SJCRH30 (cell line): ENCODE data around the gene HOXC11. TPM values are rescaled to one million over a fixed set of nuclear protein-coding genes. Genes with fewer than 3 reads are reported as not detected.

Experiments
- DNase-seq, 2 experiments: peaks; one replicate each; pipeline ENCODE4 v3.0.0-alpha.2; 2015 to 2020
- H3K27ac ChIP-seq: fragments of 250-450 bp; sonication (Bioruptor Pico); 2 replicates; pipeline ENCODE4 v1.5.1; 2020; ENCODE audit warnings: mild to moderate bottlenecking, moderate library complexity
- H3K27me3 ChIP-seq: fragments of 250-450 bp; sonication (Bioruptor Pico); 2 replicates; pipeline ENCODE4 v1.5.1; 2020; ENCODE audit warnings: mild to moderate bottlenecking, moderate library complexity
- H3K36me3 ChIP-seq: fragments of 250-450 bp; sonication (Bioruptor Pico); 2 replicates; pipeline ENCODE4 v1.5.1; 2020; ENCODE audit warnings: mild to moderate bottlenecking, moderate library complexity
- H3K4me1 ChIP-seq: fragments of 250-450 bp; sonication (Bioruptor Pico); 2 replicates; pipeline ENCODE4 v1.5.1; 2020; ENCODE audit warnings: mild to moderate bottlenecking, moderate library complexity
- H3K4me3 ChIP-seq: fragments of 250-450 bp; sonication (Bioruptor Pico); 2 replicates; pipeline ENCODE4 v1.5.1; 2020; ENCODE audit warnings: mild to moderate bottlenecking, moderate library complexity
- H3K9me3 ChIP-seq: fragments of 250-450 bp; sonication (Bioruptor Pico); replicated peaks from 2 replicates; pipeline ENCODE4 v1.5.1; 2020; ENCODE audit warnings: mild to moderate bottlenecking, moderate library complexity
- total RNA-seq: library from RNA; depleted of rRNA; stranded (reverse); fragments of >200 nt; shearing (Covaris generic); gene quantifications from 2 replicates; pipeline ENCODE4 v1.2.3, GENCODE V29; 2014

HOXC11 gene
- total RNA-seq, 1 experiment from 2014 or later, result 1.1 TPM

DNA sequence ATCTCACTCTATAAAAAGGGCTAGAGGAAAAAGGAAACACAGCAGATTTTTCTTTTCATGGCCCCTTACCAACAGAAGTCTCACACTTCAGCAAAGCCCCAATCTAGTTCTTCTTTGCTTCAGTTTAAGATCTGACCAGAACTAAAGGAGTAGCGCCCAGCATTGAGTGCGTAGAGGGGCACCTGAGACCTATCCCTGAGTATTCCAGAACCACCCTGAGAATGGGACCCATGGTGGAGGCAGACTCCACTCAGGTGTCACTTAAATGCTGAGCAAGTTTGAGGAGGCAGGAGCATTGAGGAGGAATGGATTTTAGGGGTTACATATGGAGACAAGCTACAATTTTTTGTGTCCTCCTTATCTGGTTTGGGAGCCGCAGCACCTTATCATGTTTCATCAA, 1.8 kb upstream of the HOXC11 start:
- no peaks in the 10 kb centered on the region for H3K4me1 ChIP-seq
- H3K9me3 ChIP-seq, result no peaks in the 10 kb centered on the region
- no peak overlapping the region for H3K4me3 ChIP-seq
- H3K36me3 ChIP-seq, result no peaks in the 10 kb centered on the region
- no peak for DNase-seq
- H3K27me3 ChIP-seq, result peaks cover 3% of the 10 kb centered on the region; the same call in 1 of the 2 replicates
- no peak overlapping the region for H3K27ac ChIP-seq

DNA sequence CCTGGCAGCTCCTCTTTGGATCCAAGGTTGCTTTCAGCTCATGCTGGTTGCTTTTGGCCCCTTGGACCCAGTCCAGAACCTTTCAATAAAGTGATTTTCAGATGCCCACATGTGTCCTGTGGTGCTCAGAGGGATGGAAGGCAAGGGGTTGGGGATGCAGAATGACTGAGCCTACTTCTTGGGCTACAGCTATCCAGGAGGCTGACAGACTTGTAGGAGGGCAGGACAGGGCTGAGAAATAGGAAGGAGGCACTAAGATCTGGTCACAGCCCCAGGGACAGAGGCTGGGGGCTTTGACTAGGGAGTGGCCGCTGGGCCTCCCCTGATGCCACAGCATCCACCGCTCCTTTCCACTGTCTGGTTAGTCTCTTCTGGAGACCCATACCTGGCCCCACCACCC, 1.2 kb upstream of the HOXC11 start:
- no peak overlapping the region for H3K27ac ChIP-seq
- H3K4me3 ChIP-seq, result no peak overlapping the region
- no peak for DNase-seq
- no peaks in the 10 kb centered on the region for H3K9me3 ChIP-seq
- H3K4me1 ChIP-seq, result no peaks in the 10 kb centered on the region
- H3K27me3 ChIP-seq, result peaks cover 3% of the 10 kb centered on the region; the same call in 1 of the 2 replicates
- no peaks in the 10 kb centered on the region for H3K36me3 ChIP-seq

DNA sequence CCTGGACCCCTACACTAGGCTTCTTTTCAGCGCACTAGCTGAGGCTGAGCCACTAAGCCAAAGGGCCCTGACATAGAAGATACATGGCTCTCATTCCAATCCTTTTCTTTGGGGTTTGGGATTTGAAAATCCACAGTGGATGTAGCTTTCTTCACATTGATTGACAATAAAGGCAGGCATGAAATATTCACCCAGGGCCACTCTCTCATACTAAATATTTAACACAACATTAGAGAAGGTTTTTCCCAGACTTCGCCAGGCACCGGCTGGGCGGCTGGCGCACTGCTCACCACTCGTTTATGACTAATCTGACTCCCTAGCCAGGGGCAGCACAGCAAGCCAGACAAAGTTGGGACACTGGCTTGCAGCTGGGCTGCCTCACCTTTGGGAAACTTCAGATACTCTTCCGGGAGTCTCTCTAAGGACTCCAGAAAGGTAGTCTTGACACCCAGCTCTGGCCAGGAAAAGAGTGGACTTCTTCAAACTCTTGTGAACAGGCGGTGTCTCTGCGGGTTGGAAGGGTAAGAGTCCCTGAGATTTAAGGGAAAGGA, 699 bp upstream of the HOXC11 start:
- Histone ChIP-seq H3K4me3 (no peak overlapping the region), H3K27ac (no peak overlapping the region), H3K4me1 (peaks cover under 1% of the 10 kb centered on the region; the same call in 1 of the 2 replicates), H3K9me3 (no peaks in the 10 kb centered on the region), H3K27me3 (peaks cover 3% of the 10 kb centered on the region; the same call in 1 of the 2 replicates), H3K36me3 (no peaks in the 10 kb centered on the region)
- DNase-seq, result no peak

DNA sequence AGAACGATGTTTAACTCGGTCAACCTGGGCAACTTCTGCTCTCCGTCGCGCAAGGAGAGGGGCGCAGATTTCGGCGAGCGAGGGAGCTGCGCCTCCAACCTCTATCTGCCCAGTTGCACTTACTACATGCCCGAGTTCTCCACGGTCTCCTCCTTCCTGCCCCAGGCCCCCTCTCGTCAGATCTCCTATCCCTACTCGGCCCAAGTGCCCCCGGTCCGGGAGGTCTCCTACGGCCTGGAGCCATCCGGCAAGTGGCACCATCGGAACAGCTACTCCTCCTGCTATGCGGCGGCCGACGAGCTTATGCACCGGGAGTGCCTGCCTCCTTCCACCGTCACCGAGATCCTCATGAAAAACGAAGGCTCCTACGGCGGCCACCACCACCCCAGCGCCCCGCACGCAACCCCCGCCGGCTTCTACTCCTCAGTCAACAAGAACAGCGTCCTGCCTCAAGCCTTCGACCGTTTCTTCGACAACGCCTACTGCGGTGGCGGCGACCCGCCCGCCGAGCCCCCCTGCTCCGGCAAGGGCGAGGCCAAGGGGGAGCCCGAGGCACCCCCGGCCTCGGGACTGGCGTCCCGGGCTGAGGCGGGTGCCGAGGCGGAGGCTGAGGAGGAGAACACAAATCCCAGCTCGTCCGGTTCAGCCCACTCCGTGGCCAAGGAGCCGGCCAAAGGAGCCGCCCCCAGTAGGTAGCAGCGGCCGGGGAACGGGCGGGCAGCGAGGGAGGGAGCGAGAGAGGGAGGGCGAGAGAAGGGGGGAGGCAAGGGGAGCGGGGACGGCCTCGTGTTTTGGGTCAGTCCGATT, 513 bp downstream of the HOXC11 start:
- Histone ChIP-seq H3K4me1 (peaks cover 3% of the 10 kb centered on the region; the same call in 1 of the 2 replicates), H3K27me3 (peaks cover under 1% of the 10 kb centered on the region; the same call in 1 of the 2 replicates), H3K27ac (no peak overlapping the region; the same call in 1 of the 2 replicates), H3K4me3 (peak overlapping the region; percentile 80), H3K36me3 (no peaks in the 10 kb centered on the region), H3K9me3 (no peaks in the 10 kb centered on the region)
- DNase-seq, result peak; percentile 30 to 37

DNA sequence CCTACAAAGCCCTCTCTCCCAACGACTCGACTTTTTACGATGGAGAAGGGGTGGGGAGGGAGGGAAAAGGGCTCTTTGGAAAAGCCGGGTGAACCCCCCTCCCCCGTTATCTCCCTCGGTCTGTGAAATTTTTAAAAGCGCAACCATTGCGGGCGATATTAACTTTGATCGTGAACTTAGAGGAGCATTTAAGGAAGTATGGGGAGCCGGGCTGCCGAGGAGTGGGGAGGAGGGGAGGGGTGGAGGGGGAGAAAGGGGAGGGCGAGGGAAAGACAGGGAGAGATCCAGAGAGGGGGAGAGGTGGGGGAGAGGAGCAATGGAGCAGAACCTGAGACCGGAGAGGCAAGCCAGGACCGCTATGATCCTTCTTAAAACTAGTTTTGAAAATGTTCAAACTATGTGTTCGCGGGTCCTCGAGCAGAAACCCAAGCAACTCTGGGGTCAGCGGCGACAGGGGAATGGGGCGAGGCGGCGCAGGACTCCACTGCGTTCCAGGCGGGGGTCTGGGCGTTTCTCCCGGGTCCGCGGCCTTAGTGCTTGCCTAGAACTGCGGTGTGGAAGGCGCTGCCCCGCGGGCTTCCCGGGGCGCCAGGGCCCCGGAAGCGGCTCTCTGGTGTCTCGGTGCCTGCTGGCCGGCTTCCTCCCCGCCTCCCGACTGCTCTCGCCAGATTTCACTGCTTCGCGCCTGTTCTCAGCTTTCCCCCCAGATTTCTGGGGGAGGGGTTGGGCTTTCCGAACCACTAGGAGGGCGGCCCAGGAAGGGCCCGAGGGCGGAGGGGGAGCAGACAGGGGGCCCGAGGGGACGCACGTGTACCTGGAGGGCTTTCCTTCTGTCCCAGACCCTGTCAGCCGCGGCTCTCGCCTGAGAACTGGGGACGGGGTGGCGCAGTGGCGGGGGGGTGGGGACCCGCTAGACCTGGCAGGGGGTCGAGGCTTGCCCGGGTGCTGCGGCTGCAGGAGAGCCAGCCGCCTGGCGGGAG, 1.4 kb downstream of the HOXC11 start, which contains the start of gene HOTAIR:
TSS of gene HOTAIR (minus strand) at position 871 of the 980 bp plus-strand sequence.
- H3K9me3 ChIP-seq, result no peaks in the 10 kb centered on the region
- H3K27me3 ChIP-seq, result no peaks in the 10 kb centered on the region; the same call in 1 of the 2 replicates
- no peaks in the 10 kb centered on the region for H3K36me3 ChIP-seq
- DNase-seq, result peak; percentile 76 to 78
- H3K27ac ChIP-seq, result peak within 1 kb of the TSS; percentile 78
- H3K4me3 ChIP-seq, result peak within 1 kb of the TSS; percentile 80
- peaks cover 3% of the 10 kb centered on the region; the same call in 1 of the 2 replicates for H3K4me1 ChIP-seq

DNA sequence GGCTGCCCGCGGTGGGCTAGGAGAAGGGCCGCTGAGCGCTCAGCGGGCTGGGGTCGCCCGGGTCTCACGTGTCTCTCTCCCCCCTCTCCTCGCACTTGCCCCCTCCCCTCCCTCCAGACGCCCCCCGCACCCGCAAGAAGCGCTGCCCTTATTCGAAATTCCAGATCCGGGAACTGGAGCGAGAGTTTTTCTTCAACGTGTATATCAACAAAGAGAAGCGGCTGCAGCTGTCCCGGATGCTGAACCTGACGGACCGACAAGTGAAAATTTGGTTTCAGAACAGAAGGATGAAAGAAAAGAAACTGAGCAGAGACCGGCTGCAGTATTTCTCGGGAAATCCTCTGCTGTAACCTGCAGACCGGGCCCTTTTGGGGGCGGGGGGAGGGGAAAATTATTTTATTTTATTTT, 2.1 kb downstream of the HOXC11 start:
- peak; percentile 36 to 48 for DNase-seq
- Histone ChIP-seq H3K27me3 (peaks cover 5% of the 10 kb centered on the region), H3K4me3 (peak overlapping the region; percentile 80), H3K9me3 (no peaks in the 10 kb centered on the region), H3K27ac (peak overlapping the region; percentile 78), H3K36me3 (no peaks in the 10 kb centered on the region), H3K4me1 (peaks cover 3% of the 10 kb centered on the region; the same call in 1 of the 2 replicates)

DNA sequence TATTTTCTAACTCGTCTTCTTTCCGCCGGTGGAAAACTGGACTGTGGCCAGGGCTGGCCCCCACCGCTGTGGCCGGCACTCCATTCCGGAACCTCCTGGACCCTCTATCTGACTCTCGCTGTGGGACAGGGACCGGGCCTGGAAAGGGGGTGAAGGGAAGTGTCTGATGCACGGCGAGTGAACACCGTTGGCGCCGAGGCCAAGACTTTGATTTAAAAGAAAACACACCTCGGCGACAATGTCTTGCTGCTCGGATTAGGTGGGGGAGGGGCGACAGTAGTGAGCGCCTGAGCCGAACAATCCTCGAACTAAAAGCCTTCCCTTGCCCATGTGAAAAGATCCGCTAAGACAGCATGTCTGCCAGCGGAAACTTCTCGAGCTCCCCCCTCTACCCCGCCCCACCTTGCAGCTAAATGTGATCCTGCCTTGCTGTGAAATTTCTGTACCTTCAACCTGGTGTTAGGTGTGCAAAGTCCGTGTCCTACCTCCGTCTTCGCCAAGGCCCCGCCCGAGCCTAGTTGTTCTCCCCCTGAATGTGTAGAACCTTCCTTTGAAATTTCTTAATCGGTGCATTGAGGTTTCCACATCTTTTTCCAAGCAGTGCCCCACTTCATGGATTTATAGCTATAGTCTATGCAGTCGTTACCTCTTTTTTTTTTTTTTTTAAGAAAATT, 2.7 kb downstream of the HOXC11 start:
- Histone ChIP-seq H3K36me3 (no peaks in the 10 kb centered on the region), H3K27ac (peak overlapping the region; percentile 78), H3K4me3 (peak overlapping the region; percentile 80), H3K9me3 (no peaks in the 10 kb centered on the region), H3K27me3 (peaks cover 11% of the 10 kb centered on the region), H3K4me1 (peaks cover 3% of the 10 kb centered on the region; the same call in 1 of the 2 replicates)
- DNase-seq, result no peak

DNA sequence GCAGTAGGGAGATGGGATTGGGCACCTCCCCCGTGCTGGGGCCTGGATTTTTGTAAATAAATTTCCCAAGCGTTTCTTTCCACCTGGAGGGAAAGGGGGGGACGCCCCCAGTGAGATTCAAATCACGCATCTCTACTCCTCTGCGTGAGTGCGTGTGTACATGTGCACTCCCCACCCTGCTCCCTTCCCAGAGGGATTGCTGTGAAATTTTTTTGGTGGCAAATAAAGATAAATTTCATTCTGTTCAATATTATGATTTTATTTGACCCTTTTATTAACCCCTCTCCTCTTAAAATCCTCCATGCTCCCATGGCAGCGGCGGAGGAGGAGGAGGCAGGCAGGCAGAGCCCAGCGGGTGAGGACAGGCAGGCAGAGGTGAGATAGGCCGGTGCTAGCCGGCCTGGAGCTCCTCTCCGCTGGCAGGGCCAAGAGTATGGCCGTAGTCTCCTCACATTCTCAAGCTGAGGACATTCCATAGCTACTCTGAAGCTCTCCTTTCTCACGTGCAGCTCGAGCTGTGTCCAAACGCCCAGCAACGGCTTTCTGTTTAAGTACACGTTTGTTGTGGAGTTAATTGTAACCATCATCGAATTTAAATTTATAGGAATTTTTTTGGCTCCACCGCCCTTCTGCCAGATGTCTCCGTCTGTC, 3.4 kb downstream of the HOXC11 start:
- DNase-seq, result no peak
- Histone ChIP-seq H3K4me1 (peaks cover 3% of the 10 kb centered on the region; the same call in 1 of the 2 replicates), H3K4me3 (no peak overlapping the region), H3K9me3 (no peaks in the 10 kb centered on the region), H3K27me3 (peaks cover 13% of the 10 kb centered on the region), H3K36me3 (no peaks in the 10 kb centered on the region), H3K27ac (no peak overlapping the region)

DNA sequence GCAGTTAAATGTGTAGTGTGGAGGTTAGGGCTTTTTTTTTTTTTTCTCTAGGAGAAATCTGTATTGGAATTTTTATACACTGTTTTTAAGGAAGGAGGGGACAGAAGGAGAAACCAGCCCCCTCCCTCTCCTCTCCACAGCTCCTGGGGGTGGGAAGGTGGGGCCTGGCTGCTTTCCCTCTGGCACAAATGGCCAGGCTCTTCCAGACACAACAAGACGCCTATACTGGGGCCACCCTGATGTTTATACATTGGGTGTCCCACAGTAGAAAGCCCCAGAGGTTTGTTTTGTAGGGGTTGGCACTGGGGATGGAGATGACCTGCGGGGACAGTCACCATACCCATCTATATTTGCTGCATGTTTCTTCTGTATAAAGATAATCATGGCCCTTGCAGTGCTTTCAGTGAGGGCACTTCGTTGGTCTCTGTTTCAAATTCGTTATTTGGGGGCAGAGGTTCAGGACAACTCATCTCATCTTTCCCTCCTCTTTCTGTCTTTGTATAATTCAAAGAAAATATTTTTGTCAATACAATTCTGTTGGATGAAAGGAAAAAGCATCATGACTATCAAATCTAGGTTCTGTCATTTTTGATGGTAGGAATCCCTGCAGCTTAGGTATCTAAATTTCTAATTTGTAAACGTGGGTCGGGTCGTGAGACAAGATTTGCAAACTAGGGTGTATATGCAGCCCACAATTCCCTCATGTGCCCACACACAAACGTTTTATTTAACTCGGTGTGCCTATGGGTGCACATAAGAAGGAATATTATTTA, 4.1 kb downstream of the HOXC11 start:
- peaks cover 13% of the 10 kb centered on the region for H3K27me3 ChIP-seq

DNA sequence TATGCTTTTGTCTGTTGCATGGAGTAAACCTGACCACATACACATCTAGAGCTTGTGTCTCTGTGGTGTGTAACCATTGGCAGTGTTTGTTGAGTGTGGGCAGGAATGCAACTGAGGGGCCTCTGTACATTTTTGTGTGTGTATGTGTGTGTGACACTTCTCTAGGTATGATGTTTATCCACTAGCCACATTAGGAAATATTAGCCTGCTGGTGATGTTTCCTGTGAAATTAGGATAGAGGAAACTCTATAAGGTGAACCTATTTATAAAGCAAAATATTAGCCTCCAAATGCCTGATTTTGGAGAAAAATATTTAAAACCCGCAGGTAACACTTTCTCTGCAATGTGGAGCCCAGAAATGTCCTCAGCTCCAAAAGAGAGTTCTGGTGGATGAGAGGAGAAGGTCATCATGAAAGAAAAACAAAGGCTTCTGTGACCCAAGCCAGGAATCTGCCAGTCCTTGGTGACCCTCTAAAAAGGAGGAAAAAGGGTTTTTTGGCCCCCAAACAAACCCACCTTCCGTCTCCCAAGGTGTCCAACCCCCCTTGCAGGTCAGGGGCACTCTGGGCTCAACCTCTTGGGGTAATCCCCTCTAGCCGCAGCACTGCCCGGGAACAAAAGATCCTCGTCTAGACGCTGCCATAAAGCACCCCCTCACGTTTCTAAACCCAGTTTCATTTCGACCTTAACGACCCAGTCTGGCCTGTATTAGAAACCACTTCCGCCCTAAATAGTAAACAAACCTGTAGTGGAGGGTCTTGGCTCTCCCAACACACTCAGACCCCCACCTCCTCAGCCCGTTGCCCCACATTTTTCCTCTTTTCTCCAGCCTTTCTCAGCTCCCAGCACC, 4.9 kb downstream of the HOXC11 start:
- no peak overlapping the region for H3K27ac ChIP-seq
- DNase-seq, result peak in 1 of 2 experiments; percentile 28
- no peaks in the 10 kb centered on the region for H3K36me3 ChIP-seq
- H3K4me1 ChIP-seq, result peaks cover 3% of the 10 kb centered on the region; the same call in 1 of the 2 replicates
- H3K9me3 ChIP-seq, result no peaks in the 10 kb centered on the region
- peaks cover 13% of the 10 kb centered on the region for H3K27me3 ChIP-seq
- peak overlapping the region; percentile 41 for H3K4me3 ChIP-seq

More for the DNA sequence above, 4.1 kb downstream of the HOXC11 start:
- no peak overlapping the region for H3K4me3 ChIP-seq
- no peak for DNase-seq
- peaks cover 3% of the 10 kb centered on the region; the same call in 1 of the 2 replicates for H3K4me1 ChIP-seq
- no peaks in the 10 kb centered on the region for H3K9me3 ChIP-seq
- H3K36me3 ChIP-seq, result no peaks in the 10 kb centered on the region
- H3K27ac ChIP-seq, result no peak overlapping the region

DNA sequence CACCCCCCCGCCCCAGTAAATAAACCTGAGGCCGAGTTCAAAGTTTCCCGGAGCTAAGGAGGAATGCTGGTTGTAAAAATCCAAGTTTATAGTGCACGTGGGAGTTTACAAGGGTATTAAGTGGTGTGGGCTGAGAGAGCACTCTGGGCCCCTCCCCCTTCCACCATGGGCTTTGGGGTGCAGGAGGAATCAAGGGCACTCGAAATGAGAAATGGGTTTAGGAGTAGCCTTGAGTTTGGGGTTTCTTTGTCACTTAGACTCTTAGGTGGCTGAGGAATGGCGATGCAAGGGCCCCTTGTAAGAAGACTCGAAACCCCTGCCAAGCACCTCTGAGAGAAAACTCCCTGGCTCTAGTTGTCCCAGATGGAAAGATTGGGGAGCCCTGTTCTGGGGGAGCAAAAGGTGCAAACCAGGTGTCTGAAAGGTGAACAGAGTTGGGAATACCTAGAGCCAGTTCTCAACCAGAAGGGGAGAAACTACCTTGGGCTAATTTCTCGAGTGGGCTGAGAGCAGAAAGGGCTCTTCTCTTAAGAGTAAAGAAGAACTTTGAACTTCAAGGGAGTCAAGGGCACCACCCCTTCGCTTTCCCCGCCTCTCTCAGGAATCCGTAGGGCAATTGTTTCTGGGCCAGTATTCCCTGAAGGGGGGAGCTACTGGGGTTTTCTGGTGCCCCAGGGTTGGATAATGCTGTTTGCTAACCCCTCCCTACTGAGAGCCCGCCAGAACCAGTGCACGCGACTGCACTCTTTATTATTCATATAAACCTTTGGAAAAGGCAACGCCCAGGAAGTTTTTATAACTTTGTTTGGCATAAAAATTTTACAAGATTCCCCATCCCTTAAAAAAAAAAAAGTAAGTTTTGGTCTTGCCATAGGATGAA, 5.8 kb downstream of the HOXC11 start:
- Histone ChIP-seq H3K4me3 (no peak overlapping the region), H3K27ac (no peak overlapping the region), H3K4me1 (peaks cover 3% of the 10 kb centered on the region; the same call in 1 of the 2 replicates), H3K9me3 (no peaks in the 10 kb centered on the region), H3K36me3 (no peaks in the 10 kb centered on the region), H3K27me3 (peaks cover 13% of the 10 kb centered on the region)
- no peak for DNase-seq
